ENCODE data around the gene CPNE4.

CPNE4 gene

DNA sequence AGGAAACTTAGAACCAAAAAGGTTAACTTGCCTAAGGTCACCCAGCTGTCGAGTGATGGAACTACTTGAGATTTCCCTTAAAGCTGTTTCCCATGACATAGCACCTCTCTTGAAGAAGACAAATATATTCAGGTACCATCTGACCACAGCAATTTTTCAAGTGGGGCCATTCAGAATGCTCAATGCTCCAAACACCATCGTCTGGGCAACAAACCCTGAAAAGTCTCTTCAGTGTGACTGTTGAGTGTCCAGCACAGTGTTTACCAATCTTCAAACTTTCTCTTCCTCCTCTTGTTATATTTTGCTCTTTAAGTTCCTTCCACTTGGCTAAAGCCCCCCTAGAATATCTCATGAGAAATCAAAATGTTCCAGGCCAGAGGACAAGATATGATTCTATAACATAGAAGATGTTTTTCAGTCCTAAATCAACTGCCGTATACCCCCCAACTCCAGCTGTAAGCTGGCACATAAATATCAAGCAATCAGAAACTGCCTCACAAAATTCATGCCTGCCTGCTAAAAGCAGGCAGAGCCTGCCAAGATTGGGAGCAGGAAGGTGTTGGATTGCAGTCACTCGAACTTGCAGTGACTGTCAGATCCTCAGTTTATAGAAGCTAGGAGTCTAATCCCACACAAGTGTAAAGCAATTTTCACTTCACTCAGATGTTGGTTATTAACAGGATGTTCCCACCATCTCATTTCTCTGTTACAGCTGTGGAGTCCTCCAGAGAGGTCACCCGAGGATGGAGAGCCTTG lies 301.6 kb downstream of the CPNE4 start:
- DNase-seq (ENCODE audit: low read depth) = no peak

DNA sequence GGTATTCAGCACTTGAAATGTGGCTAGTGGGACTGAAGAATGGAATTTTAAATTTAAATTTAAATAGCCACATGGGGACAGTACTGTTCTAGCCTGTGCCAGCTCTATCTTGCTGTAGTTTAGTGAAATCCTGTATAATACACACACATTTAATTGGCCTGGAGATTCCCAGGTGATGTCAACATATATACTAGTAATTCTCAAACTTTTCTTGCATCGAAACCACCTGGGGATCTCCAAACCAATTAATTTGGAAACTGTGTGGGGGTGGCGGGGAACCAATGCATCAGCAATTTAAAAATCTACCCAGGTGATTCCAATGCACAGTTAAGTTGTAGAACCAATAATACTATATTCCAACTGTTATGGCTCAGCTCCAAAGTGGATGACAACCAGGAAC lies 303.1 kb downstream of the CPNE4 start:
- no peak for DNase-seq (ENCODE audit: low read depth)

DNA sequence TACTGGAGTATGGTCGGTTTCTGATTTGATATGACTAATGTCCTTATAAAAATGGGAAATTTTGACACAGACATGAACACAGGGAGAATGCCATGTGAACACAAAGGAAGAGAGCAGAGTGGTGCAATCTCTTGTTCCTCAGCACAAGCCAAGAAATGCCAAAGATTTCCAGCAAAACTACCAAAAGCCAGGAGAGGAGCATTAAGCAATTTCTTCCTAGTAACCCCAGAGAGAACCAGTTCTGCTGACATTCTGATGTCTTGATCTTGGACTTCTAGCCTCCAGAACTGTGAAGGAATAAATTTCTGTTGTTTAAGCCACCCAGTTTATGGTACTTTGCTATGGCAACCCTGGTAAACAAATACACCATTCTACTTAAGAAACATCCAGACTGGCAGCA lies 304.2 kb downstream of the CPNE4 start:
- DNase-seq (ENCODE audit: low read depth) = no peak

DNA sequence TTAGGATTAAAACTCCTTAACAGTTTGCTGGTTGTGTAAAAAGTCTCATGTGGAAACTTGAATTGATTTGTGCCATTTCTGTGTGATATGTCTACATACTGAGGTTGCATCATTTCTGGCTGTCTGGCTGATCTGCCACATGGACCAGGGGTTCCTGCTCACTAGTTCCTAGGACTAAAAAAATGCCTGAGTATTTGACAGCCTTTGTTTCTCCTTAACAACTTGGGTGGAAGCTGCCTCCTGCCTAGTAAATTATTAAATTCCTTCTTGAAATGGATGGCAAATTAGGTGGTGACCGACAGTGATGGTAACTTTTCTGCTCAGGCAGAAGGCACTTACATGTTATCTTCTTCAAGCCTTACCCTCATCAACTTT lies 305.2 kb downstream of the CPNE4 start:
- DNase-seq (ENCODE audit: low read depth) = no peak

DNA sequence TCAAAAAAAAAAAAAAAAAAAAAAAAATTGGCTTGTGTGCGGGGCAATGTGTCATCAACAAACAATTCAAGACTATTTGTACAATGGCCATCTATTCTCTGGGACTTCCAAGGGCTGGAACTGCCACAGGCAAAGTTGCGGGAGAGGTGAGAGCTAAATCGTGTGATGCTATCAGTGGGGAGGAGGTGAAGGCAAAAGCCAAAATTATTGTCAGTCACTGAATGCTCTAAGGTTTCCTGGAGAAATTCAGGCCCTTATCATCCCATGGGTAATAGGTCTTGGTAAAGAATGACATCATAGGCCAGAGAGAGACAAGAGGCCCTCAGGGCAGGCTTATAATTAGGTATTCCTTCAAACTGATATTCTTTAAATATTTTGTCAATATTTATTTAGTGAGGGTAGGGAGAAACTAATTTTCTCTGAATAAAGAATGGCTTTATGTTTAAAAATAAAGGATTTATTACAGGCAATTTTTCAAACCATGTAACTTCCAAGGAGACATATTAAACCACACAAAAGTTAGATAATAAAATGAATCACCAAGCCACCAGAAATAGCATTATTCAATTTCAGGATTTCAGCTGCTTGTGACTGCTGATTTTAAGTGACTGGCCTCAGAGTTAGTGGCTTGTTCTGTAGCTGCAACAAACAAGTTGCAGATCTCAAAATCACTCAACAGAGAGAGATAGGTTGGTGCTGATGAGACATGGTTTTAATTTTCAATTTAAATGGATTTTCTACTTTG lies 305.7 kb downstream of the CPNE4 start:
- DNase-seq (ENCODE audit: low read depth) = no peak

DNA sequence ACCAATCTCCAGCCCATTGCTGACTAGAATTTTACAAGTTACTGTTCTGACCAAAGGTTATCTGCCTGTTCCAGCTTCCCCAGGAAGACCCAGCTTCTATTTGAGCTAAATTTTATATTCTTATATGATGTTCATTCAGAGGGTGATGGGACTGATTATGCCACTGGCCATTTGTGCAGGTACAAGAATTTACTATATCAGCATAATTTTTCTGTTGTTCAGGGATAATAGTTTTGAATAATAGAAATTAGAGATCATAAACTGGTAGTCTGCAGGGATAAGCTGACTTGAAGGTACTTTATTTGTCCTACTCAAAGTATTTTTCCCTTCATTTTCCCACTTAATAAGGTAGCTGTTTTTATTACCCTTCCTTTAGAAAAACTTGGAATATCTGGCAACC lies 309.4 kb downstream of the CPNE4 start:
- DNase-seq (ENCODE audit: low read depth) = no peak

DNA sequence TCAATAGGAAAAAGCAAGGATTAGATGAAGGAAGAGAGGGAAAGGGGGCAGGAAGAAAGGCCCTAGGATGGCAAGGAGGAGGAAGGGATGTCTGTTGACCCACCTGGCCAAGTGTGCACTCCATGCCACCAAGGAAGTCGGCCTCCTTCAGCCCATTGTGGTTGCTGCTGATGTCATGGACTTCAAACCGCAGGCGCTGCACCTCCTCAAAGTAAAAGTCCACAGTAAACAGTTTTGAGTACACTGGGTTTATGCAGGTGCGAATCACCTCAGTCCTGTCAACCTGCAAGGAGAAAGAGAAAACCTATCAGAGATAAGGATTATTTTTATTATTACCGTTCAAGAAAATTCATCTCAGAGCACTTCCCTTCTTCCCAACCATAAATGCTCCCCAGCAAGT lies 311.5 kb downstream of the CPNE4 start:
- no peak for DNase-seq (ENCODE audit: low read depth)

DNA sequence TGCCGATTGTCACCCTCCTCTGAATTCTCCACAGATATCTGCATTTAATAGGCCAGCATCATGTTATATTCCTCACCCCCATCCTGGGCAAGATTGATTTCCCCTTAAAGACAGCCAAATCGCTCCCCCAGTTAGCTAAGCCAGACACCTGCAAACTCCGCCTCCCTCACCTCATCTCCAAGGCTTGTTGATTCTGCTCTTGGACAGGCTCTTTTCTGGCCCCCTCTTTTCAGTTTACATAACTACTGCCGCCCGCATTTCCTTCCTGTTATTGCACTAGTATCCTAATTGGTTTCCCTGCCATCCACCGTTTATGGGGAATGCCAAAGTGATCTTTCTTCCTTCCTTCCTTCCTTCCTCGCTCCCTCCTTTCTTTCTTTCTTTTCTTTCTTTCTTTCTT lies 317.3 kb downstream of the CPNE4 start:
- DNase-seq (ENCODE audit: low read depth) = no peak

DNA sequence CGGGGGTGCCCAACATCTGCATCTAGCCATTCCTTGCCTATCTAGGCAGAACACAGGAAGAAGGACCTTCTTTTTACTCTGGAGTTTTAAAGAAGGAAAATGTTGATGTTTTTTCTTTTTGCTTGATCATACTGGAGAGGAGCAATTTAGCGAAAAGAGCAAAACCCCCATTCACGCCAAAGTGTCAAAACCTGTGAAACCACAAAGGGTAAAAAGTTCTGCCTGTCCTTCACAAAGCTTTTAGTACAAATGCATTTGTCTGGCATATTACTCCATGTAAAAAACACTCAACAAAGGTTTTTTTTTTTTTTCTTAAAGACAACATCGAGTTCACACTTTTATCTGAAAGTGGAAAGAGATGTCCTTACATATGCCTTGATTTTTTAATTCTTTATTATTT lies 317.9 kb downstream of the CPNE4 start:
- no peak for DNase-seq (ENCODE audit: low read depth)

DNA sequence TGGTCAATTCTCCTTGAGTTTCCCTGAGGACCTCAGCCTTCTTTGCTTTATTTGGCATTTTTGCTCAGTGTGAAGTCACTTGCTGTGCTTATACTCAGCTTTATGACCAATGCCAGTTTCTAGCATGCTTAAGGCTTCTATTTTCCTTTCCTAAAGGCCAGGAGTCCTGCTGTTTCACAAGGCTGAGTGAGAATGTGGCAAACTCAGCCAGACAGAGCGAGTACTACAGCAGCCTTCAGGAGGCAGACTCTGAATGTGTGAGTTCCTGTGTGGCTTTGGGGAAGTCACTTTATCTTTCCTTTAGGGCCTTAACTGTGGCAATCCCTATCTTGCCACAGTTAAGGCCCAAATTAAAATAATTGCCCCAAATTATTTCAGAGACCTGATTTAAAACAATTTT lies 318.8 kb downstream of the CPNE4 start:
- DNase-seq (ENCODE audit: low read depth) = no peak

DNA sequence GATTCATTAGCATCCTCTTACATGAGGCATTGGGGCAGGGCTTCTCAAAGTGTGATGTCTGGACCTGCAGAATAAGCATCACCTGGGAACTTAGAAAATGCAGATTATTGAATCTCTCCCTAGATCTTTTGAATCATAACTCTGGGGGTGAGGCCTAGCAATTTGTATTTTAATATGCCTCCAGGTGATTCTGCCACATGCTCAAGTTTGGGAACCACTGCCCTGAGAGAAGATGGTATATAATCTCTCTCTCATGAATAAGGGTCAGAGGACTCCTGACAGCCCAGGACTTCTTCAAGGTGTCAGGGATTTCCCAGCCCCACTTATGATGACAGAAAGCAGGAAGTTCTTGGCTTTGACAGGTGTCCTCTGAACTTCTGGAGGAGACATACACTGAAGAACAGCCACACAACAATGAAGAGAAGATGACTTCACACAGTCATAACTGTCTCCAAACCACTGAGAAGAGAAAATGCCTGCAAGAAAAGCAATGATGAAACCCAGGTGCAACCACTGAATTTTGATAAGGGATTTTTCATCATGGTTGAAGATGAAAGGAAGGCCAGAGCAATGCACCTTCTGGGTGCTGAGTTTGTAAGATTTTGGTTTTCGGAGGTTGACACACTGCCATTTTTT lies 320.1 kb downstream of the CPNE4 start:
- DNase-seq (ENCODE audit: low read depth) = no peak

DNA sequence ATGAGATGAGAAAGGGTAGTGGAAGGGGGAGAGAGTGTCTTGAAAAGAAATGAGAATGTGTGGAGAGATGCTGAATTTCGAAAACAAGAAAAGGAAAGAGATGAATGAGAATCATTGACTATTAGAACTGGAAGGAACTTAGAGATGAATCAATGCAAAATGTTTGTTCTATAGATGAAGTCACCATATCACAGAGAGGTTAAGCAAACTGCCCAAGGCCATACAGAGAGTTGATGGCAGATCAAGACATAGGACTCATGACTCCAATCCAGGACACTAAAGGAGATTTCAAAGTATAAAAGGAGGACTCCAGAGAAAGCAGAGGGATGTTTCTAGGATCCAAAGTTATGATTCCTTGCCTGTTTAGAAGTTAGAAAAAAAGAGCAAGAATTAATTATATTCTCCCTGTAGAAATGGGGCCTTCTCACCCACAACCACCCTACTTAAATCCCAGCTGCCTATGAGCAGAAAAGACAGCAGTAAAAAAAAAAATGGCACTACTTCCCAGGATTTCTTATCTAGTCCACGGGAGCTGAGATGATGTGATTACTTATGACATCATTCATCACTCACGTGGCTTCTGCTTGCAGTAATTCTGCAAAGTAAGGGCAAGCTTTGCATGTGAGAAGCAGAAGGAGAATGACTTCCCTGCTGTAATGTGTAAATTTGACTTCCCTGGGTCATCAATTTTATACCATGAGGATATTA lies 321.2 kb downstream of the CPNE4 start:
- DNase-seq (ENCODE audit: low read depth) = no peak

DNA sequence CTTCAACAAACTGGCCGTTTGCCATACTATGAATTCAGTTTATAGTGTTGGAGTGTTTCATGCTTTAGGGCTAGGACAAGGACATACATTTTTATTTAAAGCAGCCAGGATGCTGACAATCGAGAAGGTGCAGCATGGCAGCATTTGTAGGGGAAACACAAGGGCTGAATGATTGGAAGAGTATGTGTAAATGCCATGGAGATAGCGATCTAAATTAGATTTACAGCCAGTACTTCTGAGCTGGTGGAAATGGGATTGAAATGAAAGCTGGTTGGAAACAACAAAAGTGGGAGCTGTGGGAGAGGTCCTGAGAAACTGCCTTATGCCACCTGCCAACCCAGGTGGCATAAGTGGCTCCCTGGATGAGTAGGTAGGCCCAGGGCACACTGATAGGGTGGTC lies 322.2 kb downstream of the CPNE4 start:
- DNase-seq (ENCODE audit: low read depth) = no peak

DNA sequence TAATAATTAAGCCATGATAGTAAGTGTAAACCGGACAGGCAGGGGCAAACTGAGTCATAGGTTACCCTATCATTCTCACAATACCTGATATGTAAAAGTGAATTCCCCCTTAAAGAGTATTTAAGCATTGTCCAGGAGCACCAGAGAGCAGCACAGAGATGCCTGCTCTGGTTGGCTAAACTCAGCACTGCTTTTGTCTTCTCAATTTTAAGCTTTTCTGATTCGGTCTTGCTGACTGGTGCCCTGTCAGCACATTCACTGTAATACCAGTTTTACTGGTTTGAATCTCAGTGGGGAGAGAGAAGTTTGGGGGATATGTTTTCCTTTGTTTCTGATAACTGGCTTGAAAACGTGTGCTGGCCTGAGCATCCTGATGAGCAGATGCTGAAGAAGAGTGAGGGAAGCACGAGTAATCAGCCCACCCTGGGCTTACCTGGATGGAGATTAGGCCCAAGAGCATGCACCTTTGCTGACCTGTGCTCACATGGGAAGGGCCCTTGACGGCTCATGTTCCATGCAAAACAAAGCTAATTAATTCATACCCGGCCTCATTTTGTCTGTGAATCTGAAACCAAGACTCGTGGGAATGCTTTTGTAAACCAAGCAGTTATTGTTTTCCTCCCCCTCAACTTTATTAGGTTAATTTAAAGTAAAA lies 323.6 kb downstream of the CPNE4 start:
- DNase-seq (ENCODE audit: low read depth) = no peak

DNA sequence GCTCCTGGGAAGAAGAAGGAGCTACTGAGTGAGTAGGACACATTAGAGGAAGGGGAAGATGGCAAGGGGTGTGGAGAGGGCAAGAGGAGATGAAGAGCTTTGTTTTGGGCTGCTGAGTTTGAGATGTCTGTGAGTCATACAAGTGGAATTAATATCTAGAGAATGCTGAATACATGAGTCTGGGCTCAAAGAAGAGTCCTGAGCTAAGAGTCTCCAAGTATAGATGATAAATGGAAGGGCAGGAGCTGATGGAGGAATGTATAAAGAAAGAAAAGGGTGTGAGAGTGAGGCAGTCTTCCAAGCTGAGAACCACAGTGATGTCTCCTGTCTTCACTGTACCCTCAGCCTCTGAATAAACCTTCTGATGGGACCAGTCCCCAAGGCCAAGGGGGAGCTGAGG lies 326.6 kb downstream of the CPNE4 start:
- peak; percentile 13 for DNase-seq (ENCODE audit: low read depth)

DNA sequence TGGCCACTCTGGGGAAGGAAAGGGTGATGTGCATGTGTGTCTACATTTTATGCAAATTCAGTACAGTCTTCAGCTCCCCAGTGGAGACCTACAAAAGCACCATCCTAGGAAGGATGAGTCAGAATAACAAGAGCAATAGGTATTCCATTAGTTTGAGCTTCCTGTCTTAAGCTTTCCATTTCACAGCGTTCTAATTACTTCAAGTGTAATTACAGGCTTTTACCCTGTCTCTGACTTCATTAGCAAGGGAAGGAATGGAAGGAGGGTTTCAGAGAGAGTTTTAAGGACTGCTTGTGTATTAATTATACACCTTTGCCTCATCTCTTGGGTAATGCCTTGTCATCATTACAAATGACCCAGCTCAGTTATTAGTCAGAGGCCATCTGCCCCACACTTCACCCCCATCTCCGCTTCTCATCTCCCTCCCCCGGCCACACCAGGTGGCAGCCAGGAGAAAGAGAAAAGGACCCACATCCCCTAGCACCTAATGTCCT lies 329.2 kb downstream of the CPNE4 start:
- peak; percentile 30 for DNase-seq (ENCODE audit: low read depth)

DNA sequence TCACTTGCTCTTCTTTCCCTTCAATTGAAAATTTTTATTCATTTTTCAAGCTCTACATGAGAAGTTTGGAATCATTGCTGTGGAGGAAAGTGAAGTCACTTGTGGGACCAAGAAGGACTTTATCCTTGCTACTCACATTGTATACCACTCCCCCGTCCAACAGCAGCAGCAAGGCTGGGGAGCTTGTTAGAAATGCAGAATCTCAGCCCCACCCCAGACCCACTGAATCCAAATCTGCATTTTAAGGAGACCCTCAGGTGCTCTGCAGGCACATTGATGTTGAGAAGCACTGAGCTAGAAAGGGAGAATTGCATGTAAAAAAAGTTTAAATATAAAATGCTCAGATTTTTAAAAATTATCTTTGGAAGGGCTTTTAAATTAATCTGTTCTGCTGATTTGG lies 329.7 kb downstream of the CPNE4 start:
- no peak for DNase-seq (ENCODE audit: low read depth)

DNA sequence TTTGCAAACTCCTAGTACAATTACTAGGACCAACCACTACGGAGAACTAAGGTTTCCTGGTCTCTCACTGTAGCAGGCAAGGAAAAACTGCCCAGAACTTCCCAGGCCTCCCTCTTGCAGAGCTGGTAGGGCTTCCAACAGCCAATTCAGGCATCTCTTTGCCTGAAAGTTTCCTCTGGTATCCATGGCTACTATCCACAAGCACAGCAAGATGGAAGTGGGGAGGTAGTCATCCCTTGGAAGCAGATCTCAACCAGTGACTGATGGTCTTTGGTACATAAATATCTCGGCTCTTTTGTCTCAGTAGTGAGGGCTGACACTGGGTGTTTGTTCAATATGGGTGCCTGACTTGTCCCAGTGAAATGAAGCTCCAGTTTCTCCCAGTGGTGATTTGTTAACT lies 330.7 kb downstream of the CPNE4 start:
- no peak for DNase-seq (ENCODE audit: low read depth)

DNA sequence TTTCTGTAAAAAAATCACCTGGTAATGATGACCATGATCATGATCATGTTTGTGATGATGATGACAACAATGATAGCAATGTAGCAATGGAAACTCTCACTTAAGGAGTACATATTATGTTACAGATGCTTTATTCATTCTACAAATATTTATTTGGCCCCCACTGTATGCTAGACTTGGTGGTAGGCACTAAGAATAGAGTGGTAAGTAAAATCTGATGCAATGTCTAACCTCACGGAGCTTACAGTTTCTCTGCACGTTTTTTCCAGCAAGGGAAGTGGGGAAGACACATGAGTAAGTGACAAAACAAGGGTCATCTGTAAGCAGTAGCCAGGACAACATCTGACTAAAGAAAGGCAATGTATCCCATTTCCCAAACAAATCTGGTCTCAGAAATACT lies 332.7 kb downstream of the CPNE4 start:
- peak; percentile 10 for DNase-seq (ENCODE audit: low read depth)

DNA sequence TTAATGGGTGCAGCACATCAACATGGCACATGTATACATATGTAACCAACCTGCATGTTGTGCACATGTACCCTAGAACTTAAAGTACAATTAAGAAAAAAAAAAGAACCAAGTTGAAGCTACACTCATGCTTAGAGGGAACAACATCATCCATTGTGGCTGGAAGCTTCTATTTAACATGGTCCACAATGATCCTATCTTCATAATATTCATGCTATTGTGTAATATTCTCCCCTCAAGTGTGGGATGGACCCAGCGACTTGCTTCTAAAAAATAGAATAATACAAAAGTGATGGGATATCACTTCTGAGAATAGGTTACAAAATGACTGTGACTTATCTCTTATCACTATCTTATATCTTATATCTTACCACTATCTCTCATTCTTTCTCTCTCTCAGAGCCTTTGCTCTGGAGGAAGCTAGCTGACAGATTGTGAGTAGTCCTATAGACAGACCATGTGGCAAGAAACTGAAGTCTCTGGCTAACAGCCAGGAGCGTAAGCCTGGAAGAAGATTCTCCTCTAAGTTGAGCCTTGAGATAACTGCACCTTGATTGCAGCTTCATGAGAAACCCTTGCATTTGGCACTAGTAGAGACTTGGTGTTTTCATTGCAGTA lies 333.6 kb downstream of the CPNE4 start:
- DNase-seq (ENCODE audit: low read depth) = no peak

DNA sequence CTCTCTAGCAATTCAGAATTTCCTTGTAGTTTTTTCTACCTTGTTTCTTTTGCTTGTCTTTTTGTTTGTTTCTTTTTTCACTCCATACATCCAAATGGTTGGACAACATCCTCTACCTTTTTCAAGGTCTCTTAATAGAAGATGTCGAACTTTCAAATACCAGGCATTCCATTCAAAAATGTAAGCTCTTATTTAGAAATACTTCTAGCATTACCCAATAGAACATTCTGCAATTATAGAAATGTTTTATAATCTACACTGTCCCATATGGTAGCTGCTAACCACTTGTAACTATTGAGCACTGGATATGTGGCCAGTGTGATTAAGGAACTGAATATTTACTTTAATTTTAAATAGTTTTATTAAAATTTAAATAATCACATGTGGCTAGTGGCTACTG lies 335.8 kb downstream of the CPNE4 start:
- no peak for DNase-seq (ENCODE audit: low read depth)

DNA sequence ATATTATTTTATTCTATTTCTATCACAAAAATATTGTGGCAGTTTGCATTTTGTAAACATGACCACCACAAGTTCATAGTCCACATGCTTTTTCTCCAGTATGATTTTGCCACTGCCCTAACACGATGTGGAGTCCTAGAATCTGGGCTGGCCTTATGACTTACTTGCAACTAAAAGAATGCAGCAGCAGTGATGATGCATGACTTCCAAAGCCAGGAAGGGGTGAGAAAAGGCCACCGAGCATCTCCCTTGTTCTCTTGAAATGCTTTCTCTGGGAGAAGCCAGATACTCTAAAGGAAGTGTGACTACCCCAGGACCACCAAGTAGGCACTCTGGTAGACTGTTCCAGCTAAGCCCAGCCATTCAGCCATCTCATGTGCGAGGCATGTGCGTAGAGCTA lies 340.4 kb downstream of the CPNE4 start:
- no peak for DNase-seq (ENCODE audit: low read depth)

Data from ELR (cell line).